GM10847 (cell line): ENCODE measurements around the gene AKNA.

Experiments
- POLR2A ChIP-seq: IDR thresholded peaks from 2 replicates; pipeline ENCODE4 v1.6.1; 2011; ENCODE audit not compliant: insufficient read length; ENCODE audit errors: extremely low read depth

AKNA gene

GRCh38 chr9:114311571-114312512 lies 75.9 kb downstream of the AKNA start:
- TF ChIP-seq POLR2A, result no peak

- no peak for TF ChIP-seq POLR2A
These were observed 77.0 kb downstream of the AKNA start for GRCh38 chr9:114310471-114311450.

GRCh38 chr9:114309096-114309495 lies 78.7 kb downstream of the AKNA start:
- TF ChIP-seq POLR2A, result no peak

- TF ChIP-seq POLR2A, result no peak
These were observed 79.3 kb downstream of the AKNA start for GRCh38 chr9:114308361-114308950.

- no peak for TF ChIP-seq POLR2A
These were observed 79.9 kb downstream of the AKNA start for GRCh38 chr9:114307899-114308267.

DNA sequence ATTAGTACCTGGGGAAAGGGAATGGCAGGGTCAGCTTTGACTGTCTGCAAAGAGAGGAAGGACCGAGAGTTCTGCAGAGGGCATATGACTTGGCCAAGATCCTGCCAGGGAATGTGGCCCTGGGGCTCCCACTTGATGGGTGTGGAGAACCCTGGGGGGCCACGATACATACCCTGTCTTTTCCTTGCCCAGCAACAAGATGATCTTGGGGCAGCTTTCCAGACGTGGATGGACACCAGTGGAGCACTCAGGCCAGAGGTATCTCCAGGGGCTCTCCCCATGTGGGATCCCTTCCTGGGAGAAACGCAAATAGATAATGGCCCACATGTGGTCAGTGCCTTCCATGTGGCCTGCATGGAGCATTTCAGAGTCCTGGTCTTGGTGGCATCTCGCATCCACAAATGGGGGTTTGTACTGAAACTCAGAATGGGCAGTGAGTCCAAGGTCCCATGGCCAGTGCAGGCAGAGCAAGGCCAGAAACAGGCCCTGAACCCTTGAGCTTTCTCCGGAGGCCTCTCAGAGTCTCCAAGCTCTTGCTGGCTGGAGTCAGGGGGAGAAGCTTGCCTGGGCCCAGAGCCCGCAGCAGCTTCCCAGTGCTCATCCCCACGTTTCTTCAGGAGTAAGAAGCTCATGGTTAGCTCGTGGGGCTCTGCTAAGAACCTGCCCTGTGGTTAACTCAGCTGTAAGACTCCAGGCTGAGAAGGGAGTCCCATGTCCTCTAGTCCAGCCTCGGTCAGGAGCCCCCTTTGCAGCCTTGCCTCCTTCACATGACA lies 83.2 kb downstream of the AKNA start:
- TF ChIP-seq POLR2A, result no peak

- TF ChIP-seq POLR2A, result no peak
These were observed 83.8 kb downstream of the AKNA start for GRCh38 chr9:114303977-114304376.

DNA sequence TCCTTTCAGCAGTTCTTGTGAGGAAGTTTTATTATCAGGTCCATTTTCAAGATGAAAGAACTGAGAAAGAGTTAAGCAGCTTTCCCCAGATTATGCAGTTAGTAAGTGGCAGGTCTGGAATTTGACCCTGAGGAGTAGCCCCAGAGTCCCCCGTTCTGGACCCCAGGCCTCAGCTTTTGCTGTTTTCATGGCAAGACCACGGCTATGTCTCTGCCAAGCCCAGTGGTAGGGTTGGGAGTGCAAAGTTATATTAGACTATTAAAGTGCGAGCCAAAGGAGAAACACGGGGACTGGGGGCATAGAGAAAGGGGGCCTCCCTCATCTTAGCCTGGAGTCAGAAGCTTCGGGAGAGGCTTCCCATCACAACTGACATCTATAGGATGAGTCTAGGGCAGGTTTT lies 84.2 kb downstream of the AKNA start:
- TF ChIP-seq POLR2A, result no peak

DNA sequence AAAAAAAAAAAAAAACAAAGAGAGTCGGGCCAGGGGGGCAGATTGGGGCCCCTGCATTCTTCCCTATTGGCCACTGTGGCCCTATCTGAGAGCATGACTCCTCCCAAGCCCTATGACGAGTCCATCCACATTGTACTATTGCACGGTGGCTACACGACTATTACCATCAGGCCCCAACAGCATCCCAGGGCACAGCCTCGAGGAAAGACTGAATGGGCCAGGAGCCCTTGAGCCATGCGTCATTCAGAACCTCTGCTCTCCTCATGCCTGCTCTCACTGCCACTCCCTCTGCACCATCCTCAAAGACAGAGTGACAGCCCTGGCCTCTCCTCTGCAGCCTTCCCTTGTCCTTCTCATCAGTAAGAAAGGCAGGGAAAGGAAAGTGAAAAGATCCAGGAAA lies 85.1 kb downstream of the AKNA start:
- TF ChIP-seq POLR2A, result no peak

- TF ChIP-seq POLR2A, result no peak
These were observed 85.8 kb downstream of the AKNA start for GRCh38 chr9:114301798-114302565.

DNA sequence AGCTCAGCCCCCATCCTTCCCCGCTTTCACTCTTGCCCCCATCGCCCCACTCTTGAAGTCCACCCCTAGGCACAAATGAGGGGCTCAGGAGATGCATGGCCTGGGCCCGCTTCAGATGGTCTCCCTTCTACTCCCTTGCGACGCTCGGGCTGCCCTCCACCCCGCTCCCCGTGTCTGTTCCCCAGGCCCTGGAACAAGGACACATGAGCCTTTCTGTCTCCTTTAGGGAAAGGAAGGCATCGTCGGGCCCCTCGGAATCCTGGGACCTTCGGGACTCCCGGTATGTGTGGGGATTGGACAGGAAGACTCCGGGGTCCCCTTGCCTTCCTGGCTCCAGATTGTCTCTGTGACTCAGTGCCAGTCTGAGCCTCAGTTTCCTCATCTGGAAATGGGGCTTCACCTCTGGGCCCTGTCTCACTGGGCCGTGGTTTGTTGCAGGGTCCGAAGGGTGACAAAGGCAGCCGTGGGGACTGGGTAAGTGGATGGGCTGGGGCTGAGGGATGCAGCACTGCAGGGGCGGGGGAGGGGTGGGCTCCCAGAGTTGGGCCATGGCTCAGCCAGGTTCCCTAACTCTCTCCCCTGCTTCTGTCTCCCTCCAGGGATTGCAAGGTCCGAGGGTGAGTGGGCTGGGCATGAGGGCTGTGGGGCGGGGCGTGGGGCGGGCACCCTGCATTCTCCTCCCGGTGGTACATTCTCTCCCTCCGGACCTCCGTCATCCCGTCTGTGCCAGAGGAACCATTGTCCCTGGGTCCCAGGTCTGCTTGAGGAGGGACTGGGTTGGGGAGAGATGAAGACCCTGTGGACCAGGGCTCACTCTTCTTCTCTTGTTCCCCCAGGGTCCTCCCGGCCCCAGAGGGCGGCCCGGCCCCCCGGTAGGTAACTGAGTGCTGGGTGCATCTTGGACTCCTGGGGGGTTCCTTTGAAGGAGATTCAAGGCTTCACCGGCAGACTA lies 86.7 kb downstream of the AKNA start:
- TF ChIP-seq POLR2A, result no peak

DNA sequence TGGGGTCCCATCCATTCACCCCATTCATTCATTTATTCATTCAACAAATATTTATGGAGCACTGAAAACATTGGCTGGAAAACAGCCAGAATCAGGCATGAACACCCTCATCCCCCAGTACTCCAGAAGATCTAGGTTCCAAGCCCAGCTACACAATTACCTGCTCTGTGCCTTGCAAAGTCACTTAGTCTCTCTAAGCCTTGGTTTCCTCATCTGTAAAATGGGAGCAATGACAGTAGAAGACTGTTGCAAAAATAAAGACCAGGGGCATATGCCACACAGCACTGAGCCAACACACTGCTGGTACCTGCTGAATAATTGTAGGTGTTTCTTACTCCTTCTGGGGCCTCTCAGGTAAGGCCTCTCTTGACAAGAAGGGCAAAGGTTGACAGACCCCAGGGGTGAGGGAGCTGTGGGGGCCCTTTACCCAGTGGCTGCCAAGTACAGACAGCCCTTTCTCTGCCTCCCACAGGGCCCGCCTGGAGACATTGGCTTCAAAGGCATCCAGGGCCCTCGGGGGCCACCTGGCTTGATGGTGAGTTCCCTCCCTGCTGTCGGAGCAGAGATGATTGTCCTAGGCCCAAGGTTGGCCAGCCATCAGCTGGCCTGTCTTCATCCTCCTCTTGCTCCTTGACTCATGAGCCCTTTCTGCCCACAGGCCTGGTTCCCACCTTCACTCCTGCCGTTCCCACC lies 87.5 kb downstream of the AKNA start:
- no peak for TF ChIP-seq POLR2A

DNA sequence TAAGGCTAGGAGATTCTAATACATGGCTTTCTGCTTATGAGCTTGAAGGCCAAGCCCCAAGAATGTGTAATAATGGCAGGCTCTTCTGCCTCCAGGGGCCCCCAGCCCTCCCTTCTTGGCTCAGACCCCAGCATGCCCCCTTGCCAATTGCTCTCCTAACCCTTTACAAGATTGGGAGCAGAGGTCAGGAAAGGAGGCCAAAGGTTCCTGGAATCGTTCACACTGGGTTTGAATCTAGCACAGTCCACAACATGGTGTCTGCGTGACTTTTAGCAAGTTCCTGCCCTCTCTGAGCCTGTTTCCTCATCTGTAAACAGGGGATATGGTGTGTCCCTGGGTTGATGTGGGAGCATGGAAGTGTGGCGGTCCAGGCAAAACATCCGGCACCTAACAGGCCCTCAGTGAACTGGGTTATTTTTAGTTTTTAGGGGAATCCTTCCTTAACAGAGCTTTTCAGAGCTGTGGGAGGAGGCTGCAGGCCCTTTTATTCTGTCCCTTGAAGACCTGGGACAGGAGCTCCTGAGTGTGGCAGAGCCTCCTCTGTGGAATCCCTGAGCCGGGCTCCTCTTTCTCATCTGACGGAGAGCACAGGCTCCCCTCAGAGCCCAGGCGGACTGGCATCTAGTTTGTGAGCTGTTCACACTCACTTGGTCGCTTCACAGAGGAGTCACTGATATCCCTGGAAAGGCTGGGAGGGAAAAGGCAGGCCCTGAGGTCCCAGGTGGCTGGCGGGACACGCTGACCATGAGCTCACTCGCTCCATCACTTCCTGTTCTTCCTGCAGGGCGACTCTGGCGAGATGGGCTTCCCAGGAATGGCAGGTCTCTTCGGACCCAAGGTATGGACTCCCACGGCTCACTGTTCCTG lies 88.3 kb downstream of the AKNA start:
- TF ChIP-seq POLR2A, result no peak
